Panc1 (cell line): ENCODE results near the gene GSTO2. TPM values are rescaled to one million over a fixed set of nuclear protein-coding genes. Genes with fewer than 3 reads are reported as not detected.

Experiments used
- ATAC-seq: fragments of 200-7000 bp; cut with Tn5 transposase; 2 replicates; pipeline ENCODE4 v1.9.1; 2020; ENCODE audit warnings: mild to moderate bottlenecking, moderate library complexity
- BruUV-seq: library from RNA; stranded (reverse); fragments of 400-500 nt; replicated peaks from 2 replicates; lab custom pipeline; 2021; lab: Mats Ljungman, UMichigan
- CTCF ChIA-PET: fragments of 300-600 bp; sonication (Branson Sonifier 250); formaldehyde crosslinking; loops from one replicate; lab custom pipeline; 2022; ENCODE audit warnings: antibody characterized with exemption; lab: Charles Lee
- POLR2A ChIA-PET: fragments of 300-600 bp; sonication (Branson Sonifier 250); formaldehyde crosslinking; loops from one replicate; lab custom pipeline; 2022; ENCODE audit warnings: antibody characterized with exemption; lab: Charles Lee
- DNase-seq: peaks from one replicate; pipeline ENCODE4 v3.0.0-alpha.2; 2010; ENCODE audit warnings: low read depth, low spot score
- H3K27ac ChIP-seq: 2 replicates; pipeline ENCODE4 v1.5.1; 2011; ENCODE audit warnings: mild to moderate bottlenecking, low read length, inconsistent platforms
- H3K27me3 ChIP-seq: fragments of 200-500 bp; sonication (Bioruptor generic); 2 replicates; pipeline ENCODE4 v1.6.0; 2014; ENCODE audit warnings: low read length, inconsistent platforms; ENCODE audit not compliant: control insufficient read depth, insufficient read depth
- H3K36me3 ChIP-seq: fragments of 200-500 bp; sonication (Bioruptor generic); 2 replicates; pipeline ENCODE4 v1.5.1; 2014; ENCODE audit warnings: inconsistent platforms, mild to moderate bottlenecking, low read length, moderate library complexity; ENCODE audit not compliant: control insufficient read depth, insufficient read depth
- H3K4me1 ChIP-seq: 2 replicates; pipeline ENCODE4 v1.5.1; 2011; ENCODE audit warnings: inconsistent platforms, mild to moderate bottlenecking, low read length, moderate library complexity; ENCODE audit not compliant: control insufficient read depth, insufficient read depth
- H3K4me3 ChIP-seq, 2 experiments: 2 replicates each; pipeline ENCODE4 v1.5.1; 2011 to 2012; ENCODE audit warnings: low read depth in 2 of 2, low read length in 2 of 2, mild to moderate bottlenecking in 2 of 2, inconsistent platforms in 1 of 2, moderate library complexity in 1 of 2
- H3K9me3 ChIP-seq: fragments of 200-500 bp; sonication (Bioruptor generic); 2 replicates; pipeline ENCODE4 v1.5.1; 2014; ENCODE audit warnings: low read depth, mild to moderate bottlenecking, inconsistent platforms, low read length, moderate library complexity; ENCODE audit not compliant: control insufficient read depth, insufficient read depth
- POLR2AphosphoS5 ChIP-seq: IDR thresholded peaks from 2 replicates; pipeline ENCODE4 v1.6.1; 2012; ENCODE audit warnings: mild to moderate bottlenecking, low read depth, low read length, moderate library complexity
- SIN3A ChIP-seq: IDR thresholded peaks from 2 replicates; pipeline ENCODE4 v1.6.1; 2012; ENCODE audit warnings: low read depth, mild to moderate bottlenecking, low read length, moderate library complexity, borderline replicate concordance; ENCODE audit not compliant: insufficient read depth
- TCF7L2 ChIP-seq: IDR thresholded peaks from 2 replicates; pipeline ENCODE4 v1.6.1; 2011; ENCODE audit warnings: mild to moderate bottlenecking, low read depth, low read length, inconsistent platforms
- in situ Hi-C: cut with HindIII; loops from 2 replicates; pipeline ENCODE4 v1.10.0; 2016; ENCODE audit warnings: low sequenced_read_pairs, low pct_unique_long_range_greater_than_20kb
- intact Hi-C: fragments of 100-400 bp; cut with micrococcal nuclease; formaldehyde crosslinking; loops from one replicate; pipeline ENCODE4 v1.10.0; 2022; ENCODE audit not compliant: unreplicated experiment
- total RNA-seq: library from RNA; stranded (reverse); gene quantifications from one replicate; pipeline ENCODE4 v1.2.1, GENCODE V29; 2021; ENCODE audit not compliant: unreplicated experiment
- TF ChIP-seq, protein P1 (sequence below): fragments of 450-650 bp; IDR thresholded peaks from 2 replicates; pipeline ENCODE4 v1.5.1; 2017; ENCODE audit warnings: mild to moderate bottlenecking
- TF ChIP-seq, protein P2 (sequence below), 2 experiments: IDR thresholded peaks; 2 replicates each; pipeline ENCODE4 v1.6.1; 2011 to 2012; ENCODE audit warnings: low read depth in 2 of 2, control low read depth in 1 of 2, low read length in 1 of 2, mild to moderate bottlenecking in 1 of 2, moderate library complexity in 1 of 2; ENCODE audit not compliant: insufficient read depth in 1 of 2

Gene GSTO2
- total RNA-seq, 1 experiment from 2014 or later, result 28.5 TPM

DNA sequence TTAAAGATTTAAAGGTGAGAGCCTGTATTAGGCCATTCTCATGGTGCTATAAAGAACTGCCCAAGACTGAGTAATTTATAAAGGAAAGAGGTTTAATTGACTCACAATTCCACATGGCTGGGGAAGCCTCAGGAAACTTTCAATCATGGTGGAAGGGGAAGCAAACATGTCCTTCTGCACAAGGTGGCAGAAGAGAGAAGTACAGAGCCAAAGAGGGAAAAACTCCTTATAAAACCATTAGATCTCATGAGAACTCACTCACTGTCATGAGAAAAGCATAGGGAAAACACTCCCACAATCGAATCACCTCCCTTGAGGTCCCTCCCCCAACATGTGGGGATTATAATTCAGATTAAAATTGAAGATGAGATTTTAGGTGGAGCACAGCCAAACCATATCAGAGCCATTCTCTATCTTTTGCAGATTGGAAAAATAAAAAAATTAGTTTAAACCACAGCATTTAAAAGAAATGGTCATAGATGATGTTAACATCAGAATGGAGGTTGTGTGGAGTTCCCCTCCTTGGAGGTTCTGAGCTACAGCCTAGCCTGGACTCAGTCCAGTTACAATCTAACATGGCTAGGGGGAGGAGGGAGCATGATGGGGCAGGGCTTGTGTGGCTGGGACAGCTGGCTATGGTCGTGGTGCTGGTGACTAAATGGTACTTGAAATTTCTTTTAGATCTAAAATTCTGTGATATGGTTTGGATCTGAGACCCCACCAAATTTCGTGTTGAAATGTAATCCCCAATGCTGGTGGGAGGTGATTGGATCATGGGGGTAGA lies 33.1 kb downstream of the GSTO2 start:
- ATAC-seq, result no peak
- CTCF ChIA-PET, result no interaction called here
- POLR2A ChIA-PET, result no interaction called here
- no peak for DNase-seq
- Histone ChIP-seq H3K27ac (no peak overlapping the region), H3K4me1 (peaks cover 21% of the 10 kb centered on the region), H3K36me3 (no peaks in the 10 kb centered on the region), H3K27me3 (no peaks in the 10 kb centered on the region), H3K4me3 (no peak overlapping the region), H3K9me3 (no peaks in the 10 kb centered on the region)
- in situ Hi-C loops (no loop called here), intact Hi-C loops (no loop called here)
- TF ChIP-seq POLR2AphosphoS5, result no peak
- TF ChIP-seq, protein P1, sequence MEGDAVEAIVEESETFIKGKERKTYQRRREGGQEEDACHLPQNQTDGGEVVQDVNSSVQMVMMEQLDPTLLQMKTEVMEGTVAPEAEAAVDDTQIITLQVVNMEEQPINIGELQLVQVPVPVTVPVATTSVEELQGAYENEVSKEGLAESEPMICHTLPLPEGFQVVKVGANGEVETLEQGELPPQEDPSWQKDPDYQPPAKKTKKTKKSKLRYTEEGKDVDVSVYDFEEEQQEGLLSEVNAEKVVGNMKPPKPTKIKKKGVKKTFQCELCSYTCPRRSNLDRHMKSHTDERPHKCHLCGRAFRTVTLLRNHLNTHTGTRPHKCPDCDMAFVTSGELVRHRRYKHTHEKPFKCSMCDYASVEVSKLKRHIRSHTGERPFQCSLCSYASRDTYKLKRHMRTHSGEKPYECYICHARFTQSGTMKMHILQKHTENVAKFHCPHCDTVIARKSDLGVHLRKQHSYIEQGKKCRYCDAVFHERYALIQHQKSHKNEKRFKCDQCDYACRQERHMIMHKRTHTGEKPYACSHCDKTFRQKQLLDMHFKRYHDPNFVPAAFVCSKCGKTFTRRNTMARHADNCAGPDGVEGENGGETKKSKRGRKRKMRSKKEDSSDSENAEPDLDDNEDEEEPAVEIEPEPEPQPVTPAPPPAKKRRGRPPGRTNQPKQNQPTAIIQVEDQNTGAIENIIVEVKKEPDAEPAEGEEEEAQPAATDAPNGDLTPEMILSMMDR, result peak; percentile 13; the same call in 1 of the 2 replicates
- BruUV-seq, result no TSS peak

DNA sequence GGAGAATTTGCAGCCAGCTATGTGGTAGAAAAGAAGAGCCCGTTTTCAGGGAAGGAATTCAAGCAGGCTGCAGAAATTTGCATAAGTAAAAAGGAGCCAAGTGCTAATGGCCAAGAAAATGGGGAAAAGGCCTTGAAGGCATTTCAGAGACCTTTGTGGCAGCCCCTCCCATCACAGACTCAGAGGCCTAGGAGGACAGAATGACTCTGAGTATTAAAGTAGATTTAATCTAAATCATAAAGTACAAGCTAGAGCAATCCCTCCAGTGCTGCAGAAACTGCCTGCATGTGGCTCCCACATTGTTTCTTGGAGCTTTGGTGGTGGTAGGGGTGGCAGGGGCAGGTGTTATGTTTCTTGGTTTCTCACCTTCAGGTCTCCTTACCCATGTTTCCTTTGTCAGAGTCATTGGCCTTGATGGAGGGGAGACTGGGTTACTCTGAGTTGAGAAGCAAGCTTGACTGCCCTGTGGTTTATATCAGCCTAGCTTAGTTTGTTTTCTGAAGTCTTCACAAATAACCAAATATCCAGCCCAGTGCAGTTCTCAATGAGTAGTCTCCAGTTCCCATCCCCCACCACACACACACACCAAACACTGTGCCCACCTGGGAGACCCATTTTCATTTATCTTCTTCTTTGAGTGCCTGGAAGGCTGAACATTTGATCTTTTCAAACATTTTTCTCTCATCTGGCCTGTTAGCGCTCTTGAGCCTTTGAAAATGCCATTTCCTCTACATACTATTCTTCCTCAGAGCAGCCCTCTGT lies 34.8 kb downstream of the GSTO2 start:
- Histone ChIP-seq H3K4me1 (peaks cover 26% of the 10 kb centered on the region), H3K27me3 (no peaks in the 10 kb centered on the region), H3K36me3 (no peaks in the 10 kb centered on the region), H3K27ac (no peak overlapping the region), H3K9me3 (no peaks in the 10 kb centered on the region), H3K4me3 (no peak overlapping the region)
- no peak for ATAC-seq
- TF ChIP-seq TCF7L2, result no peak
- no peak for TF ChIP-seq POLR2AphosphoS5
- TF ChIP-seq, protein P2, sequence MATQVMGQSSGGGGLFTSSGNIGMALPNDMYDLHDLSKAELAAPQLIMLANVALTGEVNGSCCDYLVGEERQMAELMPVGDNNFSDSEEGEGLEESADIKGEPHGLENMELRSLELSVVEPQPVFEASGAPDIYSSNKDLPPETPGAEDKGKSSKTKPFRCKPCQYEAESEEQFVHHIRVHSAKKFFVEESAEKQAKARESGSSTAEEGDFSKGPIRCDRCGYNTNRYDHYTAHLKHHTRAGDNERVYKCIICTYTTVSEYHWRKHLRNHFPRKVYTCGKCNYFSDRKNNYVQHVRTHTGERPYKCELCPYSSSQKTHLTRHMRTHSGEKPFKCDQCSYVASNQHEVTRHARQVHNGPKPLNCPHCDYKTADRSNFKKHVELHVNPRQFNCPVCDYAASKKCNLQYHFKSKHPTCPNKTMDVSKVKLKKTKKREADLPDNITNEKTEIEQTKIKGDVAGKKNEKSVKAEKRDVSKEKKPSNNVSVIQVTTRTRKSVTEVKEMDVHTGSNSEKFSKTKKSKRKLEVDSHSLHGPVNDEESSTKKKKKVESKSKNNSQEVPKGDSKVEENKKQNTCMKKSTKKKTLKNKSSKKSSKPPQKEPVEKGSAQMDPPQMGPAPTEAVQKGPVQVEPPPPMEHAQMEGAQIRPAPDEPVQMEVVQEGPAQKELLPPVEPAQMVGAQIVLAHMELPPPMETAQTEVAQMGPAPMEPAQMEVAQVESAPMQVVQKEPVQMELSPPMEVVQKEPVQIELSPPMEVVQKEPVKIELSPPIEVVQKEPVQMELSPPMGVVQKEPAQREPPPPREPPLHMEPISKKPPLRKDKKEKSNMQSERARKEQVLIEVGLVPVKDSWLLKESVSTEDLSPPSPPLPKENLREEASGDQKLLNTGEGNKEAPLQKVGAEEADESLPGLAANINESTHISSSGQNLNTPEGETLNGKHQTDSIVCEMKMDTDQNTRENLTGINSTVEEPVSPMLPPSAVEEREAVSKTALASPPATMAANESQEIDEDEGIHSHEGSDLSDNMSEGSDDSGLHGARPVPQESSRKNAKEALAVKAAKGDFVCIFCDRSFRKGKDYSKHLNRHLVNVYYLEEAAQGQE (IDR thresholded peaks at IDR 0.05; ENCODE audit: insufficient read depth in 1 of 2, low read depth in 2 of 2, low read length in 1 of 2), result no peak
- in situ Hi-C loops, result no loop called here
- ChIA-PET CTCF (no interaction called here), POLR2A (interaction anchor here (0.6 kb wide), 1 partner anchor 146 kb away, joined by 6 read pairs; no protein-coding TSS in a partner anchor)
- DNase-seq, result no peak
- intact Hi-C loops, result no loop called here
- BruUV-seq, result no TSS peak

DNA sequence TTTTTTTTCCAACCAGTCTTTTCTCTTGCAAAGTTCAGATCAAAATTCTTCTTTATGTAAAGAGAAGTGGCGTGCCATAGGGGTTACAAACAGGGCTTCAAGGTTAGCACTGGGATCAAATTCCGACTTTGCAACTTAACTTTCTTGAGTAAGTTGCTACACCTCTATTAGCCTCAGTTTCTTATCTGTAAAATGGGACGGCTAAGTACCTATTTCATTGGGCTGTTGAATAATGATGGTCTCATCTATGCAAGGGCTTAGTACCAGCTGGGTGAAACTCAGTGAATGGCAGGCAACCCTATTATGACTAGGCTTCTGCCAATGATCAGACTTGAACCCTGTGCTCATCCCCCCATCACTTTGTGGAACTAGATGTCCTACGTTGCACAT lies 35.4 kb downstream of the GSTO2 start:
- Histone ChIP-seq H3K27ac (no peak overlapping the region), H3K36me3 (no peaks in the 10 kb centered on the region), H3K4me3 (no peak overlapping the region), H3K27me3 (no peaks in the 10 kb centered on the region), H3K9me3 (no peaks in the 10 kb centered on the region), H3K4me1 (peaks cover 28% of the 10 kb centered on the region)
- intact Hi-C loops (no loop called here), in situ Hi-C loops (no loop called here)
- no peak for ATAC-seq
- TF ChIP-seq SIN3A (no peak), TCF7L2 (no peak), POLR2AphosphoS5 (no peak)
- TF ChIP-seq, protein P1, result no peak
- ChIA-PET CTCF (no interaction called here), POLR2A (no interaction called here)
- DNase-seq, result no peak
- no TSS peak for BruUV-seq
